ENCODE data around the gene KANSL1.

Gene KANSL1

DNA sequence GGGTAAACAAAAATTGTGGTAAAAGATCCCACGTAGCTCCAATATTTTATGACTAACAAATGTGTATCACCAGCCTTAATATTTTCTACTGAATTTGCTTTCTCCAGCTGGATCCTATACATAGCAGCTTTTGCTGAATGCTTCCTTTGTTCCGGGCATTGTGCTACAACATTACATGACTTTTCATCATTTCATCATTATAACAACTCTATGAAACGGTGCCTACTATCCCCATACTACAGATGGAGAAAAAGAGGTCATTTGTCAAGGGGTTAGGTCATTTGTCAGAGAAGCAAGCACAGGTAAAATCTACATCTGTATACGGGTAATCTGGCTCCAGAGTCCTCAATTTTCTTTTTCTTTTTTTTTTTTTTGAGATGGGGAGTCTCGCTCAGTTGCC, 74.3 kb downstream of the KANSL1 start:
- TF ChIP-seq, protein P1, sequence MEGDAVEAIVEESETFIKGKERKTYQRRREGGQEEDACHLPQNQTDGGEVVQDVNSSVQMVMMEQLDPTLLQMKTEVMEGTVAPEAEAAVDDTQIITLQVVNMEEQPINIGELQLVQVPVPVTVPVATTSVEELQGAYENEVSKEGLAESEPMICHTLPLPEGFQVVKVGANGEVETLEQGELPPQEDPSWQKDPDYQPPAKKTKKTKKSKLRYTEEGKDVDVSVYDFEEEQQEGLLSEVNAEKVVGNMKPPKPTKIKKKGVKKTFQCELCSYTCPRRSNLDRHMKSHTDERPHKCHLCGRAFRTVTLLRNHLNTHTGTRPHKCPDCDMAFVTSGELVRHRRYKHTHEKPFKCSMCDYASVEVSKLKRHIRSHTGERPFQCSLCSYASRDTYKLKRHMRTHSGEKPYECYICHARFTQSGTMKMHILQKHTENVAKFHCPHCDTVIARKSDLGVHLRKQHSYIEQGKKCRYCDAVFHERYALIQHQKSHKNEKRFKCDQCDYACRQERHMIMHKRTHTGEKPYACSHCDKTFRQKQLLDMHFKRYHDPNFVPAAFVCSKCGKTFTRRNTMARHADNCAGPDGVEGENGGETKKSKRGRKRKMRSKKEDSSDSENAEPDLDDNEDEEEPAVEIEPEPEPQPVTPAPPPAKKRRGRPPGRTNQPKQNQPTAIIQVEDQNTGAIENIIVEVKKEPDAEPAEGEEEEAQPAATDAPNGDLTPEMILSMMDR (IDR thresholded peaks at IDR 0.05): no peak

DNA sequence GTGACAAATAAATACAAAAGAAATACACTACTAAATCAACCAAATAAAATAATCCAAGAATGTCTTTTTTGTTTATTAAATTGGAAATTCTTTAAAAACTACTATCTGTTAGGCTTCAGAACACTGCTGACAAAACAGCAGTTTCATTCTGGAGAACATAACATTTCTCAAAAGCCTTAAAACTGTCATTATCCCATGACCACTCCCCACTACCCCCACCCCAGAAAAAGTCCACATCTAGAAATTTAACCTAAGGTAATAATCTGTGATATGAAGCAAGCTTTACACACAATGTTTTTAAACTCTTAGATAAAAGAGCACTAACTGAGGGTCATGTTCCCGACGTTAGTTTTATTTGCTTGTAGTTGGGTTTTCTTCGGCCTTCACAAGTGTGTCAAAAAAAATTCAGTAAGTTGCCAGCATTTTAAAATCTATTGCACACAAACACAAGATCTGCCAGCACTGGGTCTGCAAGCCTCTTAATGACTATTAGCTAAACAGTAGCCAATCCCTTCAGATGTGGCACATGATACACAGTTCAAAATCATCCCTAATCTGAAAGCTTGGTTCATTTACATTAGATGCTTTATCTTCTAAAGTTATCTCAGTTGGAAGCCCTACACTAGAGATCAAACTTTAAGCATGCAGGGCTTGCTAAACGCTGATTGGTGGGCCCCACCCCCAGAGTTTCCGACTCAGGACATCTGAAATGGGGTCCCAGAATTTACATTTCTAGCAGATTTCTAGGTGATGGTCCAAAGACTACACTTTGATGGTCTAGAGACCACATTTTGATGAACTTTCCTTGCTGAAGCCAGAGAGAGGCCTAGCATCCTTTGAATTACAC, 75.2 kb downstream of the KANSL1 start:
- TF ChIP-seq, protein P1 (IDR thresholded peaks at IDR 0.05): no peak

DNA sequence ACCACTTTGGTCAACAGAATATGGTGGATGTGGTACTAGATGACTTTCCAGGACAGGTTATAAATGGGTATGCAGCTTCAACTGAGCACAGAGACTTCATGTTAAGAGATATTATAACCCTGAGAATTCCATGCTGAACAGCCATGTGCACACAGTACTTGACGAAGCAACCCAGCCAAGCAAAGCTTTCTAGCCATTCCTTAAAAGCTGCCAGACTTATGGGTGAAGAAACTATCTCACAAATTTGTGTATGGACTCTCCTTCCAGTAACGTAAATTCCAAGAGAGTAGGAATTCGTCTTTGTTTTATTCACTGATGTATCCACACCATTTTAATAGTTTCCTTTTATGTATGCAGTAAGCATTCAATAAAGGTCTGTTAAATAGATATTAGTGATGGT, 76.1 kb downstream of the KANSL1 start:
- TF ChIP-seq, protein P1 (IDR thresholded peaks at IDR 0.05): no peak

GRCh38 chr17:46115699-46116098, 77.5 kb downstream of the KANSL1 start:
- TF ChIP-seq, protein P1 (IDR thresholded peaks at IDR 0.05): no peak

DNA sequence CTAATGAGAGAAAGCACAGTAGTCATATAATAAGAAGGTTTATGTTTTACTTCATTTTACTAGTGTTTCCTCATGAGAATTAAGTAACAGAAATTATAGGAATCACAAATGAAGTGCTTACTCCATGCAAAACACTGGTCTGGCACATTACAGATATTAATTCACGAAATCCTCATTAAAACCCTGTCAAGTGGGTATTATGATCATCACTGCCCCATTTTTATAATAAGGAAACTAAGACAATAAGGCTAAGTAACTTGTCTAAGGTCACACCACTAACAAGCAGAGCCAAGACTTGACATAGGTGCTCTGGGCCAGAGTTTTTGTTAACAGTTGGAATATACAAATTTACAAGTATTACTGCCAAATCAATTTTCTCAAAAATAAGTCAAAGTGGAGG, 83.0 kb downstream of the KANSL1 start:
- TF ChIP-seq, protein P1 (IDR thresholded peaks at IDR 0.05): no peak

DNA sequence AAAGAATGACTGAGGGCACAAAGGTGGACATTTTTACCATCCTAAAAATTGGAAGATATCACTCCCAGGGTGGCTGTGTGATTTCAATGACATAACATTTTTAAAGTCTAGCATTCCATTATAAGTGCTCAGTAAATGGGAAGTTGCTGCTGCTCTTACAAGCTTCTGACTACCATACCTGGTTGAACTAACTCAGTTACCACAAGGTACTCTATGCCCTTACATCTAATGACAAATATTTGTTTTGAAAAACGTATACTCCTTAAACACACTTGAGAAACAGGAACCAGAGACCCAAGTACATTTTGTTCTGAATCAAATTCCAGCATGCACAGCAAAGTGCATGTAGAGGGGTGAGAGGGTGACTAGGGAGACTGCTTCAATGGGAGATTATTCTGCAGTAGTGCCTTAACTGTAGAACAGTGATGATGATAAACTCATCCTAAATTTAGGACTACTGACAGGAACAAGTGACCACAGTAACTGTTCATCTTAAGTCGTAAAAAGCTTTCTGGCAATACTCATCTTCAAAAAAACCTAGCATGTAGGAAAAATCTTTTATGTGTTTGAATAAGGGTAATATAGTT, 83.5 kb downstream of the KANSL1 start:
- TF ChIP-seq, protein P1 (IDR thresholded peaks at IDR 0.05): no peak

DNA sequence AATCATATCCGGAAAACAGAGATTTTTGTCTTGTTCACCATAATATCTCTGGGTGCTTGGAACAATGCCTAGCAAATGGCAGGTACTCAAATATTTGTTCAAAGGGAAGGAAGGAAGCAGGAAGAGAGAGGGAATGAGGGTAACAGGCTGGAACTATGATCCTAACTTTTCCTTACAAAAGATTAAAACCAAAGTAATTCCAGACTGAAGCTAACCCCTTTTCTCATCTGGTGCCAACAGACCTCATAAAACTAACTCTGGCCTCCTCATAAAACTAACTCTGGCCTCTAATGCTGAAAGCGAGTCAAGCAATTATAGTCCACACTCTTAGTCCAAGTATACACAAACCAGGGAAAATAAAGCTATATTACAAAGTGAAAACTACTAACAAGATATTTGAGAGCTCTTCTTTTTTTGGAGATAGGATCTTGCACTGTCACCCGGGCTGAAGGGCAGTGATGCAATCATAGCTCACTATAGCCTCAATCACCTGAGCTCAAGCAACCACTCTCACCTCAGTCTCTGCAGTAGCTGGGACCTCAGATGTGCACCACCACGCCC, 84.6 kb downstream of the KANSL1 start:
- TF ChIP-seq, protein P1 (IDR thresholded peaks at IDR 0.05): no peak
